ENCODE results near the gene BBS4.
"Not testable (repeated sequence)": the region's sequence is repeated elsewhere in the genome, so short reads cannot be mapped to it uniquely, and the experiment has no call there.

Gene BBS4

GRCh38 chr15:72700076-72700475 lies 14.1 kb downstream of the BBS4 start:
- no peak for DNase-seq (ENCODE audit: low read depth in 2 of 2)

- DNase-seq (ENCODE audit: low read depth in 2 of 2), result no peak
Observed at GRCh38 chr15:72706266-72706665, 20.3 kb downstream of the BBS4 start.

- DNase-seq (ENCODE audit: low read depth in 2 of 2), result not testable (repeated sequence)
Observed at GRCh38 chr15:72708551-72709303, 22.7 kb downstream of the BBS4 start.

- peak; percentile 50 to 59 for DNase-seq (ENCODE audit: low read depth in 2 of 2)
Observed at GRCh38 chr15:72722071-72722696, 36.2 kb downstream of the BBS4 start.

- DNase-seq (ENCODE audit: low read depth in 2 of 2), result no peak
Observed at GRCh38 chr15:72724028-72724427, 38.0 kb downstream of the BBS4 start.

- no peak for DNase-seq (ENCODE audit: low read depth in 2 of 2)
Observed at GRCh38 chr15:72725446-72725845, 39.4 kb downstream of the BBS4 start.

GRCh38 chr15:72725851-72726250 lies 39.8 kb downstream of the BBS4 start:
- not testable (repeated sequence) for DNase-seq (ENCODE audit: low read depth in 2 of 2)

GRCh38 chr15:72727154-72727553 lies 41.1 kb downstream of the BBS4 start:
- DNase-seq (ENCODE audit: low read depth in 2 of 2), result no peak

- DNase-seq (ENCODE audit: low read depth in 2 of 2), result not testable (repeated sequence)
Observed at GRCh38 chr15:72728249-72728648, 42.2 kb downstream of the BBS4 start.

GRCh38 chr15:72728821-72729220 lies 42.8 kb downstream of the BBS4 start:
- DNase-seq (ENCODE audit: low read depth in 2 of 2), result no peak

GRCh38 chr15:72732086-72732485 lies 46.1 kb downstream of the BBS4 start:
- no peak for DNase-seq (ENCODE audit: low read depth in 2 of 2)

- DNase-seq (ENCODE audit: low read depth in 2 of 2), result no peak
Observed at GRCh38 chr15:72732516-72732915, 46.5 kb downstream of the BBS4 start.

- DNase-seq (ENCODE audit: low read depth in 2 of 2), result no peak
Observed at GRCh38 chr15:72733941-72734738, 48.1 kb downstream of the BBS4 start.

GRCh38 chr15:72735111-72735510 lies 49.1 kb downstream of the BBS4 start:
- DNase-seq (ENCODE audit: low read depth in 2 of 2), result no peak

GRCh38 chr15:72737061-72737460 lies 51.1 kb downstream of the BBS4 start:
- DNase-seq (ENCODE audit: low read depth in 2 of 2), result no peak

- no peak for DNase-seq (ENCODE audit: low read depth in 2 of 2)
Observed at GRCh38 chr15:72737723-72738122, 51.7 kb downstream of the BBS4 start.

GRCh38 chr15:72740219-72740618 lies 54.2 kb downstream of the BBS4 start:
- no peak for DNase-seq (ENCODE audit: low read depth in 2 of 2)

- no peak for DNase-seq (ENCODE audit: low read depth in 2 of 2)
Observed at GRCh38 chr15:72749700-72750099, 63.7 kb downstream of the BBS4 start.

GRCh38 chr15:72751751-72752455 lies 65.9 kb downstream of the BBS4 start:
- no peak for DNase-seq (ENCODE audit: low read depth in 2 of 2)

GRCh38 chr15:72754096-72754495 lies 68.1 kb downstream of the BBS4 start:
- DNase-seq (ENCODE audit: low read depth in 2 of 2), result no peak

- DNase-seq (ENCODE audit: low read depth in 2 of 2), result no peak
Observed at GRCh38 chr15:72758182-72758581, 72.2 kb downstream of the BBS4 start.

Data from activated CD4-positive, alpha-beta T cell treated with anti-CD3 and anti-CD28 coated beads for 24 hours (primary cell).